HepG2 (cell line): ENCODE data around the gene BRD2. TPM values are rescaled to one million over a fixed set of nuclear protein-coding genes. Genes with fewer than 3 reads are reported as not detected.
A peak's percentile ranks its signal among the peaks of the same experiment; 100 is the strongest.

Experiments
- BRD4 ChIP-seq: sonication (generic); formaldehyde crosslinking; IDR thresholded peaks from 2 replicates; pipeline ENCODE4 v1.4.0; 2020; ENCODE audit warnings: missing genetic modification reagents
- ERF ChIP-seq: IDR thresholded peaks from 2 replicates; pipeline ENCODE4 v1.6.1; 2018; ENCODE audit warnings: missing biosample characterization, missing genetic modification reagents
- HOXA7 ChIP-seq: sonication (generic); formaldehyde crosslinking; IDR thresholded peaks from 2 replicates; pipeline ENCODE4 v1.8.1; 2022; ENCODE audit warnings: mild to moderate bottlenecking, missing genetic modification reagents, moderate library complexity
- MED8 ChIP-seq: sonication (generic); formaldehyde crosslinking; IDR thresholded peaks from 2 replicates; pipeline ENCODE4 v1.8.1; 2023; ENCODE audit warnings: mild to moderate bottlenecking, missing genetic modification reagents; ENCODE audit not compliant: insufficient replicate concordance
- NFYB ChIP-seq: sonication (generic); formaldehyde crosslinking; IDR thresholded peaks from 2 replicates; pipeline ENCODE4 v1.4.0; 2020; ENCODE audit warnings: missing genetic modification reagents
- NFYC ChIP-seq: IDR thresholded peaks from 2 replicates; pipeline ENCODE4 v1.6.1; 2016; ENCODE audit warnings: missing genetic modification reagents, missing compliant biosample characterization
- PHB2 ChIP-seq: fragments of 450-650 bp; IDR thresholded peaks from 2 replicates; pipeline ENCODE4 v1.6.1; 2018; ENCODE audit not compliant: partially characterized antibody
- RBM22 ChIP-seq: fragments of 200-400 bp; formaldehyde crosslinking; optimal IDR thresholded peaks from 2 replicates; pipeline ENCODE3; 2017; ENCODE audit warnings: mild to moderate bottlenecking, low read length, moderate library complexity
- RBM39 ChIP-seq: fragments of 200-400 bp; formaldehyde crosslinking; IDR thresholded peaks from one replicate; pipeline ENCODE4 v1.6.1; 2018; ENCODE audit warnings: antibody characterized with exemption, mild to moderate bottlenecking, low read depth, low read length; ENCODE audit not compliant: poor library complexity, severe bottlenecking
- ZBTB3 ChIP-seq: sonication (generic); formaldehyde crosslinking; IDR thresholded peaks from 2 replicates; pipeline ENCODE4 v1.4.0; 2020; ENCODE audit warnings: low read depth, mild to moderate bottlenecking, moderate library complexity, missing genetic modification reagents, borderline replicate concordance
- ZFYVE20 ChIP-seq: sonication (generic); formaldehyde crosslinking; IDR thresholded peaks from 2 replicates; pipeline ENCODE4 v1.8.0; 2023; ENCODE audit warnings: low read depth, mild to moderate bottlenecking, moderate library complexity, missing genetic modification reagents, borderline replicate concordance
- ZNF101 ChIP-seq: sonication (generic); formaldehyde crosslinking; IDR thresholded peaks from 2 replicates; pipeline ENCODE4 v1.4.0; 2020; ENCODE audit warnings: mild to moderate bottlenecking, low read depth, missing genetic modification reagents, borderline replicate concordance
- ZNF619 ChIP-seq: sonication (generic); formaldehyde crosslinking; IDR thresholded peaks from 2 replicates; pipeline ENCODE4 v1.4.0; 2020; ENCODE audit warnings: mild to moderate bottlenecking, missing genetic modification reagents
- ZNF672 ChIP-seq: sonication (generic); formaldehyde crosslinking; IDR thresholded peaks from 2 replicates; pipeline ENCODE4 v1.8.1; 2022; ENCODE audit warnings: missing genetic modification reagents
- polyA plus RNA-seq, 8 experiments: library from polyadenylated mRNA; depleted of rRNA in 3 of 8; stranded (reverse) in 7 of 8; unstranded in 1 of 8; fragments of >200 nt; fragmentation: Illumina TruSeq in 4 of 8; extraction: Trizol in 4 of 8; gene quantifications; 2 replicates each; pipeline versions ENCODE4 v1.2.1 to v1.2.3, GENCODE V29; 2011 to 2016; ENCODE audit warnings: low read depth in 4 of 8, missing spikeins in 1 of 8, mixed read lengths in 1 of 8; ENCODE audit not compliant: insufficient read depth in 1 of 8
- total RNA-seq, 5 experiments: library from RNA; depleted of rRNA; stranded (reverse); fragments of >200 nt; fragmentation: Illumina TruSeq; extraction: Trizol; gene quantifications; 2 replicates each; pipeline ENCODE4 v1.2.3, GENCODE V29; 2016; ENCODE audit warnings: low read depth in 1 of 5
- TF ChIP-seq, protein P1 (sequence below): sonication (generic); formaldehyde crosslinking; IDR thresholded peaks from 2 replicates; pipeline ENCODE4 v1.5.1; 2020; ENCODE audit warnings: missing genetic modification reagents, mild to moderate bottlenecking, borderline replicate concordance
- TF ChIP-seq, protein P2 (sequence below): sonication (generic); formaldehyde crosslinking; IDR thresholded peaks from 2 replicates; pipeline ENCODE4 v1.4.0; 2020; ENCODE audit warnings: missing genetic modification reagents
- TF ChIP-seq, protein P3 (sequence below), 2 experiments: sonication (generic) in 1 of 2; formaldehyde crosslinking in 1 of 2; IDR thresholded peaks; 2 replicates each; pipeline versions ENCODE4 v1.4.0 to v1.6.1; 2016 to 2020; ENCODE audit warnings: borderline replicate concordance in 1 of 2, low read depth in 1 of 2, mild to moderate bottlenecking in 1 of 2, missing genetic modification reagents in 1 of 2
- TF ChIP-seq, protein P4 (sequence below): sonication (generic); formaldehyde crosslinking; IDR thresholded peaks from 2 replicates; pipeline ENCODE4 v1.4.0; 2020; ENCODE audit warnings: mild to moderate bottlenecking, missing genetic modification reagents
- TF ChIP-seq, protein P5 (sequence below): sonication (generic); formaldehyde crosslinking; IDR thresholded peaks from 2 replicates; pipeline ENCODE4 v1.4.0; 2020; ENCODE audit warnings: missing genetic modification reagents

The BRD2 gene
- total and polyA plus RNA-seq, 2 of the 13 experiments (the other 11 are each of a cell fraction or from before 2014, with no cell fraction given), result 143 to 202 TPM

DNA sequence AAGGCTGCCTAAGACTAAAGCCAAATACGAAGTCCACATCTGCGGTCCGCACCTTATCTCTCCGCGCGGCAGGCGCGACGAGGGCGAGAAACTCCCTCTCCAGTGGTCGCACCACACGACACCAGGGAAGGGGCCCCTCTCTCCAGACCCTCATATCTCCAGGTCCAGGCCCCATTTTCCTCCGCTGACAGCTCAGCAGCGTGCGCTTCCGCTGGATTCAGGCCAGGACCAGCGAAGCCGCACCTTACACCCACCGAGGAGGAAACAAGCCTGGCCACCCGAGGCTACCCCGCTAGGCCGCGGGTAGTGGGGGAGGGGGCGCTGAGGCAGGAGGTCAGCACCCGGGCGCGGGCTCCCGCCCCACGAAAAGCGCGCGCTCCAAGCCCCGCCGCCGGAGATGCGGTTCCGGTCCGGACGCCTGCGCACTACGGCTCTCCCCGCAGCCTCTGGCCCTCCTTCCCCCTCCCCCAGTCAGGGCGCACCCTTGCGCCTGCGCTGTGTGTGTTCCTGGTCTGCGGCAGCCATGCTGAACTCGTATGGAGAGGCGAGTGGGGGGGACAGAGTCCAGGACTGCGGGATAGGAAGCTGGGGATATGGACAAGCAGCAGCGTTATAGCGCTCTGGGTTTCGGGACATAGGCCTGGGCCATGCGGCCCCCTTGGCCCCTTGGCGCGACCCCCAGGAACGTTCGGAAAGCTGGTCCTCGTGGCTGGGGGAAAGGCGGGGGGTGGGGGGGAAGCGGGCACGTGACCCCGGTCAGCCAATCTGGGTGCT lies at the start of gene BRD2 (continued):
- TF ChIP-seq NFYC, result peak; percentile 75
- TF ChIP-seq, protein P1, sequence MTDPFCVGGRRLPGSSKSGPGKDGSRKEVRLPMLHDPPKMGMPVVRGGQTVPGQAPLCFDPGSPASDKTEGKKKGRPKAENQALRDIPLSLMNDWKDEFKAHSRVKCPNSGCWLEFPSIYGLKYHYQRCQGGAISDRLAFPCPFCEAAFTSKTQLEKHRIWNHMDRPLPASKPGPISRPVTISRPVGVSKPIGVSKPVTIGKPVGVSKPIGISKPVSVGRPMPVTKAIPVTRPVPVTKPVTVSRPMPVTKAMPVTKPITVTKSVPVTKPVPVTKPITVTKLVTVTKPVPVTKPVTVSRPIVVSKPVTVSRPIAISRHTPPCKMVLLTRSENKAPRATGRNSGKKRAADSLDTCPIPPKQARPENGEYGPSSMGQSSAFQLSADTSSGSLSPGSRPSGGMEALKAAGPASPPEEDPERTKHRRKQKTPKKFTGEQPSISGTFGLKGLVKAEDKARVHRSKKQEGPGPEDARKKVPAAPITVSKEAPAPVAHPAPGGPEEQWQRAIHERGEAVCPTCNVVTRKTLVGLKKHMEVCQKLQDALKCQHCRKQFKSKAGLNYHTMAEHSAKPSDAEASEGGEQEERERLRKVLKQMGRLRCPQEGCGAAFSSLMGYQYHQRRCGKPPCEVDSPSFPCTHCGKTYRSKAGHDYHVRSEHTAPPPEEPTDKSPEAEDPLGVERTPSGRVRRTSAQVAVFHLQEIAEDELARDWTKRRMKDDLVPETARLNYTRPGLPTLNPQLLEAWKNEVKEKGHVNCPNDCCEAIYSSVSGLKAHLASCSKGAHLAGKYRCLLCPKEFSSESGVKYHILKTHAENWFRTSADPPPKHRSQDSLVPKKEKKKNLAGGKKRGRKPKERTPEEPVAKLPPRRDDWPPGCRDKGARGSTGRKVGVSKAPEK (CRISPR knock-in tag), result no peak; the same call in 1 of the 2 replicates
- peak; percentile 94 for TF ChIP-seq RBM39
- TF ChIP-seq ZFYVE20 (CRISPR knock-in tag), result peak; percentile 93
- TF ChIP-seq RBM22, result no peak
- TF ChIP-seq MED8, result peak; percentile 73
- TF ChIP-seq HOXA7 (CRISPR knock-in tag), result 0 out of 2 replicates have a peak, but pooled peaks have one; percentile 34
- TF ChIP-seq, protein P2, sequence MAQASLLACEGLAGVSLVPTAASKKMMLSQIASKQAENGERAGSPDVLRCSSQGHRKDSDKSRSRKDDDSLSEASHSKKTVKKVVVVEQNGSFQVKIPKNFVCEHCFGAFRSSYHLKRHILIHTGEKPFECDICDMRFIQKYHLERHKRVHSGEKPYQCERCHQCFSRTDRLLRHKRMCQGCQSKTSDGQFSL (CRISPR knock-in tag), result peak; percentile 99
- peak; percentile 63 for TF ChIP-seq NFYB (CRISPR knock-in tag)
- TF ChIP-seq ERF (CRISPR knock-in tag), result peak; percentile 79
- TF ChIP-seq ZNF672 (CRISPR knock-in tag), result peak; percentile 72; the same call in 1 of the 2 replicates
- no peak; the same call in 1 of the 2 replicates for TF ChIP-seq ZNF619 (CRISPR knock-in tag)
- peak; percentile 92 for TF ChIP-seq BRD4
- TF ChIP-seq ZNF101 (CRISPR knock-in tag), result 0 out of 2 replicates have a peak, but pooled peaks have one; percentile 52
- peak; percentile 87; the same call in 1 of the 2 replicates for TF ChIP-seq ZBTB3 (CRISPR knock-in tag)
- TF ChIP-seq, protein P3, sequence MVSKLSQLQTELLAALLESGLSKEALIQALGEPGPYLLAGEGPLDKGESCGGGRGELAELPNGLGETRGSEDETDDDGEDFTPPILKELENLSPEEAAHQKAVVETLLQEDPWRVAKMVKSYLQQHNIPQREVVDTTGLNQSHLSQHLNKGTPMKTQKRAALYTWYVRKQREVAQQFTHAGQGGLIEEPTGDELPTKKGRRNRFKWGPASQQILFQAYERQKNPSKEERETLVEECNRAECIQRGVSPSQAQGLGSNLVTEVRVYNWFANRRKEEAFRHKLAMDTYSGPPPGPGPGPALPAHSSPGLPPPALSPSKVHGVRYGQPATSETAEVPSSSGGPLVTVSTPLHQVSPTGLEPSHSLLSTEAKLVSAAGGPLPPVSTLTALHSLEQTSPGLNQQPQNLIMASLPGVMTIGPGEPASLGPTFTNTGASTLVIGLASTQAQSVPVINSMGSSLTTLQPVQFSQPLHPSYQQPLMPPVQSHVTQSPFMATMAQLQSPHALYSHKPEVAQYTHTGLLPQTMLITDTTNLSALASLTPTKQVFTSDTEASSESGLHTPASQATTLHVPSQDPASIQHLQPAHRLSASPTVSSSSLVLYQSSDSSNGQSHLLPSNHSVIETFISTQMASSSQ (IDR thresholded peaks at IDR 0.05; ENCODE audit: low read depth), result 0 out of 2 replicates have a peak, but pooled peaks have one; percentile 11
- TF ChIP-seq, protein P3 (CRISPR knock-in tag; IDR thresholded peaks at IDR 0.05; ENCODE audit: borderline replicate concordance), result peak; percentile 30; the same call in 1 of the 2 replicates
- no peak for TF ChIP-seq PHB2
- TF ChIP-seq, protein P4, sequence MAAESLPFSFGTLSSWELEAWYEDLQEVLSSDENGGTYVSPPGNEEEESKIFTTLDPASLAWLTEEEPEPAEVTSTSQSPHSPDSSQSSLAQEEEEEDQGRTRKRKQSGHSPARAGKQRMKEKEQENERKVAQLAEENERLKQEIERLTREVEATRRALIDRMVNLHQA (CRISPR knock-in tag), result no peak
- TF ChIP-seq, protein P5, sequence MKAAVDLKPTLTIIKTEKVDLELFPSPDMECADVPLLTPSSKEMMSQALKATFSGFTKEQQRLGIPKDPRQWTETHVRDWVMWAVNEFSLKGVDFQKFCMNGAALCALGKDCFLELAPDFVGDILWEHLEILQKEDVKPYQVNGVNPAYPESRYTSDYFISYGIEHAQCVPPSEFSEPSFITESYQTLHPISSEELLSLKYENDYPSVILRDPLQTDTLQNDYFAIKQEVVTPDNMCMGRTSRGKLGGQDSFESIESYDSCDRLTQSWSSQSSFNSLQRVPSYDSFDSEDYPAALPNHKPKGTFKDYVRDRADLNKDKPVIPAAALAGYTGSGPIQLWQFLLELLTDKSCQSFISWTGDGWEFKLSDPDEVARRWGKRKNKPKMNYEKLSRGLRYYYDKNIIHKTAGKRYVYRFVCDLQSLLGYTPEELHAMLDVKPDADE (CRISPR knock-in tag), result no peak
